AG09319 (cell line): ENCODE measurements around the gene KCNK6.

Source experiments
- DNase-seq: peaks from one replicate; pipeline ENCODE4 v3.0.0-alpha.2; 2010; ENCODE audit warnings: low read depth; ENCODE audit errors: extremely low read depth
- TF ChIP-seq, protein P1 (sequence below): IDR thresholded peaks from 2 replicates; pipeline ENCODE4 v1.5.1; 2011; ENCODE audit warnings: low read depth, mild to moderate bottlenecking, inconsistent platforms, low read length, moderate library complexity

Gene KCNK6

DNA sequence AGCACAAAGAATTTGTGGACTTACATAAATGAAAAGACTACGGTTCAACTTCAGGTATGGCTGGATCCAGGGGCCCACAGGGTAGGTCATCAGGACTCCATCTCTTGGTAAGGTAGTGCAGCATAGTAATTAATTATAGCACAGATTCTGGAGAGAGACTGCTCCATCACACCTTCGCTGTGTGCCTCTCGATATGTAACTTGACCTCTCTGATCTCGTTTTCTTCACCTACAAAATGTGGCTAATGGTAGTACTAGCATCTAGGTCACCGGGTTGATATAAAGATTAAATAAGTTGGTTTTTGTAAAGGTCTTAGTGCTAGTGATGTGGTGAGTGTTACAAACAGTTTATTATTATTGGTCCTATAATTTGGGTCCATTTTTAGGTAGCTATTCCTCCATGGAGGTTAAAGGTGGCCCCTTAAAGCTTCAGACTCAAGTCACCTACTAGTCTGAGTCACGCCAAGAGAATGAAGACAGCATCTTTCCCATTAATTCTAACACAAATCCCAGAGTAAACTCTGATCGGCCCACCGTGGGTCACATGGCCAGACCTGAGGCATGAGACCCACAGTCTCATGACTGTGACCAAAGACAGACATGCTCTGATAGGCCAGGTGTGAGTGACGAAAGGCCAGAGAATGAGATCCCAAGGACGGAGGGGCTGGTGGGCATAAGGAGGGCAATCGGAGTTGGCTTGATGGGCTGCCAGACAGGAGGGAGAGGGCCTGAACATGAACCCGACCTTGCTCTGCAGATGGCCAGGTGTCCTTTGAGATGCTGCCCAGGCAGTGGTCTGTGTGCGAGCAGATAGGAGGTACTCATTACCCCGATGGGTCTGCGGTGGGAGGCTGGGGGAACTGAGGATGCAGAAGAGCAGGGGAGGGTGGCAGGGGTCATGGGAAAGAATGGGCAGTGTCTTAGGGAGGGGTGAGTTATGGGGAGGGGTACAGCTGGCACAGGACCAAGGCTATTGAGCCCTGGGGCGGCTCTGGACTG, 36.4 kb downstream of the KCNK6 start:
- no peak for DNase-seq
- TF ChIP-seq, protein P1, sequence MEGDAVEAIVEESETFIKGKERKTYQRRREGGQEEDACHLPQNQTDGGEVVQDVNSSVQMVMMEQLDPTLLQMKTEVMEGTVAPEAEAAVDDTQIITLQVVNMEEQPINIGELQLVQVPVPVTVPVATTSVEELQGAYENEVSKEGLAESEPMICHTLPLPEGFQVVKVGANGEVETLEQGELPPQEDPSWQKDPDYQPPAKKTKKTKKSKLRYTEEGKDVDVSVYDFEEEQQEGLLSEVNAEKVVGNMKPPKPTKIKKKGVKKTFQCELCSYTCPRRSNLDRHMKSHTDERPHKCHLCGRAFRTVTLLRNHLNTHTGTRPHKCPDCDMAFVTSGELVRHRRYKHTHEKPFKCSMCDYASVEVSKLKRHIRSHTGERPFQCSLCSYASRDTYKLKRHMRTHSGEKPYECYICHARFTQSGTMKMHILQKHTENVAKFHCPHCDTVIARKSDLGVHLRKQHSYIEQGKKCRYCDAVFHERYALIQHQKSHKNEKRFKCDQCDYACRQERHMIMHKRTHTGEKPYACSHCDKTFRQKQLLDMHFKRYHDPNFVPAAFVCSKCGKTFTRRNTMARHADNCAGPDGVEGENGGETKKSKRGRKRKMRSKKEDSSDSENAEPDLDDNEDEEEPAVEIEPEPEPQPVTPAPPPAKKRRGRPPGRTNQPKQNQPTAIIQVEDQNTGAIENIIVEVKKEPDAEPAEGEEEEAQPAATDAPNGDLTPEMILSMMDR, result no peak

DNA sequence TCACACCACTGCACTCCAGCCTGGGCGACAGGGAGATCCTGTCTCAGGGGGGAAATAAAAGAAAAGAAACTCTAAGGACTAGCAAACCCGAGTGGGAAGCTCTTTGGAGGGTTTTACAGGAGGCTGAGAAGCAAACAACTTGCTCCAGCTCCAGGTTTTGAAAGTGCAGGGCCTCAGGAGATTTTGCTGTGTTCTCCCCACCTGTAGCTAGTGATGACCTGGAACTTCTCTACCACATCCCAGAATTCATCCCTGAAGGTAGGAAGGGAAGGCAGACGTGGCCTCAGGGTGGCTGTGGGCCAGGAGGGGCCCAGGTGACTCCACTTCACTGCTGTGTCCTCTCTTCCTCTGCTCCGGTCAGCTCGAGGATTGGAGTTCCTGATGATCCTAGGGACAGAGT, 38.4 kb downstream of the KCNK6 start:
- no peak for DNase-seq
- TF ChIP-seq, protein P1, result no peak

DNA sequence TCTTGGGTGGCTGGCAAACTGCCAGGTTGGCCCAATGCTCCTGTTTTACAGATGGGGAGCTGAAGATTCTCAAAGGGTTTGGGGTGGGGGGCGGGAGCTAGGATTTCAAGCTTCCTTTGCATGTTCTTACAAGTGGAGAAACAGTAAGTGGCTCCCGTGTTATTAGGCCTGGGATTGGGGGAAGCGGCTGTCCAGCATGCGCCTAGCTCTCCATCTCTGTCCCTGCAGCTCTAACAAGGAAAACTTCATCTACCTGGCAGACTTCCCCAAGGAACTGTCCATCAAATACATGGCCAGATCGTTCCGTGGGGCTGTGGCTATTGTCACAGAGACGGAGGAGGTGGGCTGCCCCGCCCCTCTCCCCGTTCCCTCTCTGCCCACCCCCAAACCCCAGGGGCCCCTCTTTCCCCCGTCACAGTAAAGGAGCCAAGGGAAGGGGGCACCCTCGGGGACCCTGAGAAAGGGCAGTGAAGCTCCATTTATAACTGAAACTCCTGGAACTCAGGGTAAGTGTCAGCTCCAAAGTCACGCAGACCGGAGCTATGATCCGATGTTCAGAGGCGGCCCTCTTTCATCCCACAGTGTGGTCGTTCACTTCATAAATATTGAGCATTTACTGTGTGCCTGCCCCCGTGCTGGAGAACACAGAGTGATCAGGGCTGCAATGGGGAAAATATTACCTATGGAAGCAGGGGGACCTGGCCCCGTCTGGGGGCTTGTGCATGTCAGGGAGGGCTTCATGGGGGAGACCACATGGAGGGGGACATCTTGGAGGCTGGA, 39.8 kb downstream of the KCNK6 start:
- no peak for DNase-seq
- TF ChIP-seq, protein P1, result no peak

DNA sequence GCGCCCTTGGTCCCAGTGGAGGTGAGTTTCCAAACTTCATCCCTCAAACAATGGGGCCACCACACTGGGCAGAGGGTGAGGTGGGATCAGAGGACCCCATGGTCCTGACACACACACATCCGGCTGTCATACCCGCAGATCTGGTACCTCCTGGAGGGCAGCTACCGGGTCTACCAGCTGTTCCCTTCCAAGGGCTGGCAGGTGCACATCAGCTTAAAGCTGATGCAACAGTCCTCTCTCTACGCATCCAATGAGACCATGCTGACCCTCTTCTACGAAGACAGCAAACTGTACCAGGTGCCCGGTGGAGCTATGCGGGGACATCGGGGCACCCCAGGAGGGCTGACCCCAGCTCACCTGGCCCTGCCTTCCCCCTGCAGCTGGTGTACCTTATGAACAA, 40.7 kb downstream of the KCNK6 start:
- TF ChIP-seq, protein P1, result no peak
- no peak for DNase-seq

DNA sequence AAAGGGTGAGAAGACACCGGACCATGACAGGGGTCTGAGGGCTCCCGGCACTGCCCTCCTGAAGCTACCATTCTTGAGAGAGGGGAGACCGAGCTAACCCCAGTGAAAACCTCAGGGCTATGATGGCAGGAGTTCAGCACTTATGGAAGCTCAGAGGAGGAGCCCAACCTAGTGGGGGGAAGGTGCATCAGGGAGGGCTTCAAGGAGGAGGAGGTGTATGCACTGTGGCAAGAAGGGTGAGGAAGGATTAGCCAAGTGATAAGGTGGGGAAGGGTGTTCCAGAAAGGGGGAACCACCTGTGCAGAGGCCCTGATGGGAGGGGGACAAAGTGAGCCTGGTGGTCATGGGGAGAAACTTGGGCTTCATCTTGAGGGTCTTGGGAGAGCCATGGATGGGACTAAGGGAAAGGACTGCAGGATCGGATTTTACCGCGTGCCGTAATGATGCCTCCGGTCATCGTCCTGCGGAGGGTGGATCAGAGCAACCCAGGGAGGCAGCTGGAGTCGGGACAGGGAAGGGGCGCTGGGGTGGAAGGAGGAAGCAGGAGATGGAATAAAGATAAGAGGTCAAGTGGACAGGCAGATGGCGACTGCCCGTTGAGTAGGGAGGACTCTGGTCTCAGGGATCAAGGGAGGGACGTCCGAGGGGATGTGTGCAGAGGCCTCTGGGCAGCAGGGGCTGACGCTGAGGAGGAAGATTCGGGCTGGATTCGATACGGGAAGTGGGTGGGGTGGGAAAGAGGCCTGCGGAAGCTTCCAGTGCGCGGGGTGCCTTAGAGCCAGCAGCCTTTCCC, 41.4 kb downstream of the KCNK6 start:
- DNase-seq, result no peak
- TF ChIP-seq, protein P1, result no peak

DNA sequence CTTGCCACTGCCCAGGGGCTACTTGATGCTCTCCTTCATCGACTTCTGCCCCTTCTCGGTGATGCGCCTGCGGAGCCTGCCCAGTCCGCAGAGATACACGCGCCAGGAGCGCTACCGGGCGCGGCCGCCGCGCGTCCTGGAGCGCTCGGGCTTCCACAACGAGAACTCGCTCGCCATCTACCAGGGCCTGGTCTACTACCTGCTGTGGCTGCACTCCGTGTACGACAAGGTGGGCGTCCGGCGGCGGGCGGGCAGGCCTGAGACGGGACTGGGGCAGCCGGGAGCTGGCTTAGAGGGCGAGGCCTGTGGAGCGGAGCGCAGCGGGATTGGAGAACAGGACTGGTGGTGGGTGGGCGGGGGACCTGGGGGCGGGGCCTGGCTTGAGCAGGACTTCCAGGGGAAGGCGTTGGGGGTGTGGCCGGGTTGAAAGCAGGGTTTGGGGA, 42.0 kb downstream of the KCNK6 start:
- TF ChIP-seq, protein P1, result no peak; the same call in 1 of the 2 replicates
- no peak for DNase-seq
